GM23248 (cell line): ENCODE results near the gene COASY. TPM values are rescaled to one million over a fixed set of nuclear protein-coding genes. Genes with fewer than 3 reads are reported as not detected.
A peak's percentile ranks its signal among the peaks of the same experiment; 100 is the strongest.
"Not testable (repeated sequence)": the region's sequence is repeated elsewhere in the genome, so short reads cannot be mapped to it uniquely, and the experiment has no call there.

Experiments
- DNase-seq: peaks from one replicate; pipeline ENCODE4 v3.0.0-alpha.2; 2015
- H2AFZ ChIP-seq: fragments of 200-600 bp; sonication (generic); 2 replicates; pipeline ENCODE4 v1.6.1; 2016; ENCODE audit warnings: antibody characterized with exemption
- H3F3A ChIP-seq: fragments of 200-600 bp; sonication (generic); 2 replicates; pipeline ENCODE4 v1.6.1; 2016; ENCODE audit warnings: mild to moderate bottlenecking, antibody characterized with exemption, mixed run types; ENCODE audit not compliant: insufficient read depth
- H3K27ac ChIP-seq: fragments of 200-600 bp; sonication (generic); 2 replicates; pipeline ENCODE4 v1.5.1; 2016; ENCODE audit warnings: mild to moderate bottlenecking
- H3K27me3 ChIP-seq: fragments of 200-600 bp; sonication (generic); replicated peaks from 2 replicates; pipeline ENCODE4 v1.6.1; 2016; ENCODE audit warnings: mild to moderate bottlenecking; ENCODE audit not compliant: insufficient read depth
- H3K36me3 ChIP-seq: fragments of 200-600 bp; sonication (generic); 2 replicates; pipeline ENCODE4 v1.6.1; 2016; ENCODE audit warnings: low read depth, mild to moderate bottlenecking
- H3K4me1 ChIP-seq: fragments of 200-600 bp; sonication (generic); 2 replicates; pipeline ENCODE4 v1.6.1; 2016; ENCODE audit warnings: mild to moderate bottlenecking; ENCODE audit not compliant: insufficient read depth
- H3K4me2 ChIP-seq: fragments of 200-600 bp; sonication (generic); one replicate; pipeline ENCODE4 v1.6.1; 2016; ENCODE audit warnings: mild to moderate bottlenecking; ENCODE audit not compliant: unreplicated experiment
- H3K4me3 ChIP-seq: fragments of 200-600 bp; sonication (generic); 2 replicates; pipeline ENCODE4 v1.5.1; 2016; ENCODE audit warnings: mild to moderate bottlenecking
- H3K79me2 ChIP-seq: fragments of 200-600 bp; sonication (generic); 2 replicates; pipeline ENCODE4 v1.6.1; 2016; ENCODE audit warnings: mild to moderate bottlenecking; ENCODE audit not compliant: insufficient read depth
- H3K9ac ChIP-seq: fragments of 200-600 bp; sonication (generic); 2 replicates; pipeline ENCODE4 v1.6.1; 2016; ENCODE audit warnings: mild to moderate bottlenecking
- H3K9me2 ChIP-seq: fragments of 200-600 bp; sonication (generic); 2 replicates; pipeline ENCODE4 v1.6.1; 2016; ENCODE audit warnings: mixed run types, mild to moderate bottlenecking, moderate library complexity; ENCODE audit not compliant: insufficient read depth
- H3K9me3 ChIP-seq: fragments of 200-600 bp; sonication (generic); one replicate; pipeline ENCODE4 v1.6.1; 2017; ENCODE audit warnings: low read depth
- H4K20me1 ChIP-seq: fragments of 200-600 bp; sonication (generic); 2 replicates; pipeline ENCODE4 v1.6.0; 2016; ENCODE audit not compliant: insufficient read depth
- EZH2 ChIP-seq: fragments of 200-600 bp; sonication (generic); IDR thresholded peaks from 2 replicates; pipeline ENCODE4 v1.6.1; 2018; ENCODE audit warnings: antibody characterized with exemption, mild to moderate bottlenecking; ENCODE audit not compliant: insufficient read depth, poor library complexity, severe bottlenecking
- EZH2phosphoT487 ChIP-seq: fragments of 200-600 bp; sonication (generic); IDR thresholded peaks from 2 replicates; pipeline ENCODE4 v1.6.1; 2018; ENCODE audit warnings: antibody characterized with exemption, moderate library complexity, mild to moderate bottlenecking, low read depth; ENCODE audit not compliant: insufficient read depth
- WGBS, 2 experiments: methylation state at CpG; one replicate each; pipeline ENCODE4 v1.1.6; 2015 to 2017; ENCODE audit warnings: low lambda C conversion rate in 2 of 2, low coverage in 1 of 2; ENCODE audit errors: missing lambda C conversion rate in 2 of 2; 5-methylcytosine and 5-hydroxymethylcytosine counted together
- in situ Hi-C: fragments of 300-500 bp; cut with MboI; formaldehyde crosslinking; loops from 2 replicates; pipeline ENCODE4 v1.15.0; 2020
- polyA plus RNA-seq: library from polyadenylated mRNA; unstranded; fragments of >200 nt; fragmentation: Nextera tagmentation; extraction: Ambion mirVana; gene quantifications from 2 replicates; pipeline ENCODE4 v1.2.1, GENCODE V29; 2016
- total RNA-seq: library from RNA; depleted of rRNA; stranded (reverse); fragments of >200 nt; shearing (Covaris generic); gene quantifications from 2 replicates; pipeline ENCODE4 v1.2.3, GENCODE V29; 2014

COASY gene
- total and polyA plus RNA-seq, 2 experiments from 2014 or later: 22.7 to 50.1 TPM

GRCh38 chr17:42553161-42553818 is 8.7 kb upstream of the COASY start:
- Histone ChIP-seq H3K4me1 (0 out of 2 replicates have a peak, but pooled peaks cover 7% of the 10 kb centered on the region), H3K27me3 (no peaks in the 10 kb centered on the region), H3K9ac (no peak overlapping the region), H4K20me1 (no peaks in the 10 kb centered on the region), H3K36me3 (no peaks in the 10 kb centered on the region), H3K9me2 (no peaks in the 10 kb centered on the region), H3K9me3 (no peaks in the 10 kb centered on the region), H3F3A (no peaks in the 10 kb centered on the region), H3K4me3 (peak overlapping the region; percentile 86), H2AFZ (no peak overlapping the region), H3K79me2 (peaks cover 29% of the 10 kb centered on the region), H3K4me2 (no peak overlapping the region), H3K27ac (no peak overlapping the region)
- TF ChIP-seq EZH2 (no peak), EZH2phosphoT487 (no peak)
- in situ Hi-C loops: no loop called here
- 79% methylated on average over 37 to 45 of the region's 45 CpGs for WGBS, 2 experiments
- DNase-seq: no peak

GRCh38 chr17:42553866-42554249 is 8.1 kb upstream of the COASY start:
- H3K4me3 ChIP-seq: peak overlapping the region; percentile 86
- H3K9me3 ChIP-seq: no peaks in the 10 kb centered on the region
- no peaks in the 10 kb centered on the region for H3K27me3 ChIP-seq
- TF ChIP-seq EZH2 (no peak), EZH2phosphoT487 (no peak)
- DNase-seq: peak; percentile 42
- H3K4me1 ChIP-seq: 0 out of 2 replicates have a peak, but pooled peaks cover 7% of the 10 kb centered on the region
- in situ Hi-C loops: no loop called here
- no peaks in the 10 kb centered on the region for H3K36me3 ChIP-seq
- H3K4me2 ChIP-seq: peak overlapping the region; percentile 91
- no peaks in the 10 kb centered on the region for H3F3A ChIP-seq
- WGBS, 2 experiments: 44% methylated on average over 16 of the region's 16 CpGs
- no peaks in the 10 kb centered on the region for H3K9me2 ChIP-seq
- H3K9ac ChIP-seq: peak overlapping the region; percentile 91
- peaks cover 29% of the 10 kb centered on the region for H3K79me2 ChIP-seq
- no peaks in the 10 kb centered on the region for H4K20me1 ChIP-seq
- no peak overlapping the region for H3K27ac ChIP-seq
- peak overlapping the region; percentile 85 for H2AFZ ChIP-seq

DNA sequence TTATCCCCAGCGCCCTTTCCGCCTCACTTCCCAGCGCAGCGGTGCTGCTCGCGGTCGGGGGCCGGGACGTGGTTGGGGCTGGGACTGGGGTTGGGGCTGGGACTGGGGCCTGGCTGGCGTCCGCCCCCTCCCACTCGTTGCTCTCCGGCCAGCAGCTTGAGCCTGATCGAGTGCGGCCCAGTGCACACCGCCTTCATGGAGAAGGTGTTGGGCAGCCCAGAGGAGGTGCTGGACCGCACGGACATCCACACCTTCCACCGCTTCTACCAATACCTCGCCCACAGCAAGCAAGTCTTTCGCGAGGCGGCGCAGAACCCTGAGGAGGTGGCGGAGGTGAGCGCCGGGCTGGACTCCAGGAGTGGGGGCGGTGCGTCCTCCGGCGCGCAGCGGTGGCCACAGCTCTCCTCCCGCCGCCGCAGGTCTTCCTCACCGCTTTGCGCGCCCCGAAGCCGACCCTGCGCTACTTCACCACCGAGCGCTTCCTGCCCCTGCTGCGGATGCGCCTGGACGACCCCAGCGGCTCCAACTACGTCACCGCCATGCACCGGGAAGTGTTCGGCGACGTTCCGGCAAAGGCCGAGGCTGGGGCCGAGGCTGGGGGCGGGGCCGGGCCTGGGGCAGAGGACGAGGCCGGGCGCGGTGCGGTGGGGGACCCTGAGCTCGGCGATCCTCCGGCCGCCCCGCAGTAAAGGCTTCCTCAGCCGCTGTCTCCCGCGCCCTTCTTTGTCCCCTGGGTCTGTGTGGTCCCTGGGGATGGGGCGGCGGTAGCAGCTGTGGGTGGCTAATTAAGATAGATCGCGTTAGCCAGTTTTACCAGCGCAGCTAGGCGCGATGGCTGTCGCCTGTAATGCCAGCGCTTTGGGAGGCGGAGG is 7.5 kb upstream of the COASY start:
- peak overlapping the region; percentile 91 for H3K9ac ChIP-seq
- H3K27me3 ChIP-seq: no peaks in the 10 kb centered on the region
- TF ChIP-seq EZH2 (no peak), EZH2phosphoT487 (no peak)
- H3K27ac ChIP-seq: peak overlapping the region; percentile 43
- peak overlapping the region; percentile 86 for H3K4me3 ChIP-seq
- no peaks in the 10 kb centered on the region for H4K20me1 ChIP-seq
- H3K4me2 ChIP-seq: peak overlapping the region; percentile 91
- H3K36me3 ChIP-seq: no peaks in the 10 kb centered on the region
- 0 out of 2 replicates have a peak, but pooled peaks cover 7% of the 10 kb centered on the region for H3K4me1 ChIP-seq
- H3K79me2 ChIP-seq: peaks cover 29% of the 10 kb centered on the region
- no peaks in the 10 kb centered on the region for H3K9me2 ChIP-seq
- H3K9me3 ChIP-seq: no peaks in the 10 kb centered on the region
- in situ Hi-C loops: no loop called here
- H2AFZ ChIP-seq: peak overlapping the region; percentile 85
- no peaks in the 10 kb centered on the region for H3F3A ChIP-seq
- DNase-seq: peak; percentile 83
- WGBS, 2 experiments: 3% methylated on average over 61 to 63 of the region's 82 CpGs

DNA sequence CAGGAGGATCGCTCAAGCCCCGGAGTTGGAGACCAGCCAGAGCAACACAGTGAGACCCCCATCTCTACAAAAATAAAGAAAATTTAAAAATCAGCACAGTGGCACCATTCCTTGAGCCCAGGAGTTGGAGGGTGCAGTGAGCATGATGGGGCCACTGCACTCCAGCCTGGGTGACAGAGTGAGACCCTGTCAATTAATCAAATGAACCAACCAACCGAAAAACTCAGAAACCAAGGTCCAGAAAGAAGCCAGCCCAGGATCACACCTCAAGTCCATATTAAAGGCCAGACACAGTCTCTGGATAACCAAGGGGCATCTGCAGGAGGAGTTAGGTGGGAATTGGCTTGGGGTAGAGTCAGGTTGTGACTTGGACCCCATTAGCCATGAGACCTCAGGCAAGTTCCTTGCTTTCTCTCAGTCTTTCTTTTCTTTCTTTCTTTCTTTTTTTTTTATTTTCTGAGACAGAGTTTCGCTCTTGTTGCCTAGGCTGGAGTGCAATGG is 6.8 kb upstream of the COASY start:
- Histone ChIP-seq H3K9ac (peak overlapping the region; percentile 91), H3K27ac (peak overlapping the region; percentile 43), H2AFZ (peak overlapping the region; percentile 85), H3K9me2 (no peaks in the 10 kb centered on the region), H3K27me3 (no peaks in the 10 kb centered on the region), H3K4me1 (0 out of 2 replicates have a peak, but pooled peaks cover 7% of the 10 kb centered on the region), H3K4me3 (peak overlapping the region; percentile 86), H3K4me2 (peak overlapping the region; percentile 91), H3K36me3 (no peaks in the 10 kb centered on the region), H3F3A (peaks cover 6% of the 10 kb centered on the region; the same call in 1 of the 2 replicates), H3K79me2 (peaks cover 29% of the 10 kb centered on the region), H3K9me3 (no peaks in the 10 kb centered on the region), H4K20me1 (no peaks in the 10 kb centered on the region)
- WGBS, 2 experiments: 26 to 27% methylated on average over 4 of the region's 4 CpGs
- TF ChIP-seq EZH2phosphoT487: no peak
- TF ChIP-seq EZH2: no peak
- in situ Hi-C loops: no loop called here
- no peak for DNase-seq

- H3K36me3 ChIP-seq, H4K20me1 ChIP-seq, H3K9me3 ChIP-seq, H2AFZ ChIP-seq, H3K4me1 ChIP-seq, H3K9me2 ChIP-seq, H3K4me3 ChIP-seq, in situ Hi-C loops, H3K9ac ChIP-seq, H3K27ac ChIP-seq, H3K27me3 ChIP-seq: not testable (repeated sequence)
- Histone ChIP-seq H3F3A (peaks cover 12% of the 10 kb centered on the region; the same call in 1 of the 2 replicates), H3K79me2 (peaks cover 27% of the 10 kb centered on the region), H3K4me2 (peak overlapping the region; percentile 91)
- 45 to 54% methylated on average over 4 to 5 of the region's 5 CpGs for WGBS, 2 experiments
- DNase-seq: peak; percentile 34
Observed at GRCh38 chr17:42555961-42556617, 5.9 kb upstream of the COASY start.
